SKM-1 (cell line): ENCODE measurements around the gene COPS3.

Experiments used
- DNase-seq: peaks from one replicate; lab custom pipeline; 2025; ENCODE audit not compliant: unreplicated experiment; lab: John Stamatoyannopoulos, UW

Gene COPS3

DNA sequence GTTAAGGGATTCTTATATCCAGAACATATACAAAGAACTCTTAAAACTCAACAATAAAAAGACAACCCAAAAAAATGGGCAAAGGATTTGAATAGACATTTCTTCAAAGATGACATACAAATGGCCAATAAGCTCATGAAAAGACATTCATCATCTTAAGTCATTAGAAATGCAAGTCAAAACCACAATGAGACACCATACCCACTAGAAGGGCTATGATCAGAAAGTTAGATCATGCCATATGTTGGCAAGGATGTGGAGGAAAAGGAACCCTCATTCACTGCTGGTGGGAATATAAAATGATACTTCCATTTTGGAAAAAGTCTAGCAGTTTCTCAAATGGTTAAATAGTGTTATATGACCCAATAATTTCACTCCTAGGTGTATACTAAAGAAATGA, 84.3 kb downstream of the COPS3 start:
- DNase-seq = no peak
